Astrocyte of the spinal cord (primary cell): ENCODE results near the gene CHORDC1.

Source experiments
- DNase-seq: peaks from one replicate; pipeline ENCODE4 v3.0.0; 2011; ENCODE audit warnings: low read depth, low spot score
- H3K4me3 ChIP-seq: 2 replicates; pipeline ENCODE4 v1.5.1; 2011; ENCODE audit warnings: low read depth, mild to moderate bottlenecking, low read length, moderate library complexity
- CTCF ChIP-seq: IDR thresholded peaks from 2 replicates; pipeline ENCODE4 v1.5.1; 2012; ENCODE audit warnings: low read depth, mild to moderate bottlenecking, low read length, inconsistent platforms
- in situ Hi-C: cut with HindIII; loops from 2 replicates; pipeline ENCODE4 v1.10.0; 2017; ENCODE audit warnings: low sequenced_read_pairs

Gene CHORDC1

GRCh38 chr11:90222459-90223247 lies at the start of gene CHORDC1:
TSS of gene CHORDC1 (minus strand) at chr11:90223049. CDS start at chr11:90222954, 95 bp downstream.
- peak within 1 kb of the TSS; percentile 67 for H3K4me3 ChIP-seq
- in situ Hi-C loops = no loop called here
- peak; percentile 82 for DNase-seq
- TF ChIP-seq CTCF = no peak

- in situ Hi-C loops = no loop called here
- DNase-seq = no peak
- H3K4me3 ChIP-seq = no peak overlapping the region
- no peak for TF ChIP-seq CTCF
Measured at GRCh38 chr11:90257158-90257525, 34.3 kb upstream of the CHORDC1 start.

DNA sequence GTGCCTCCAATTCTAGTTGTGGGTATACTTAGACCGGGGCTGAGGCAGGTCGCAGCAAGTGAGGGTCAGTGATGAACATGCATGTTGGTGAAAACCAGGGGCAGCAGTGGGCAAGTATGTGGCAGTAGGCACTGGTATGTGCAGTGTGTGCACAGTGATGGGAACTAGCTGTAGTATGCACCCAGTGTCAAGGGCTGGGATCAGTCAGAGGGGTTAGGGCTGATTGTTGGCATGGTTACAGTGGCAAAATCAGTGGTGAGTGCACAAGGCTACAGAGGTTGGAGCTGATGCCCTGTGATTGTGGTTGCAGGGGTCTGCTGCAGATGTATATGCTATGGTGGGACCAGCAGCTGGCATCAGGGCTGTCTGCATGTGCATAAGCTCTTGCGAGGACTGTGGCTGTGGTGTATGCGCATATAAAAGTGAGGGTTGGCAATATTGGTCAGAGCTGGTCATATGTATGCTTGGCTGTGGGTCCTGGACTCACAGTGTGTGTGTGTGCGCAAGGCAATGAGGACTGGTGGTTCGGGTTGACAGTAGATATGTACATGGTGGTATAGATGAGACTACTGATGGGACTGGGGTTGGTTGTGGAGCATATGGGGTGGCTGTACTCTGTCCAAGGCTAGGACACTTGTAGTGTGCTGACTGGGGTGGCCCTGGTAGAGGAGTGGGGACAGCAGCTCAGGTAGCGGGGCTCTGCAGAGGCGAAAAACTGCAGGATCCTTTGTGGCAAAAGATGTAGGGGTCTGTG lies 33.7 kb upstream of the CHORDC1 start:
- no peak for DNase-seq
- no peak for TF ChIP-seq CTCF
- in situ Hi-C loops = no loop called here
- H3K4me3 ChIP-seq = no peak overlapping the region

- H3K4me3 ChIP-seq = no peak overlapping the region
- TF ChIP-seq CTCF = no peak
- no peak for DNase-seq
- in situ Hi-C loops = no loop called here
Measured at GRCh38 chr11:90254065-90254464, 31.2 kb upstream of the CHORDC1 start.

- no peak for TF ChIP-seq CTCF
Measured at GRCh38 chr11:90252053-90252452, 29.2 kb upstream of the CHORDC1 start.

DNA sequence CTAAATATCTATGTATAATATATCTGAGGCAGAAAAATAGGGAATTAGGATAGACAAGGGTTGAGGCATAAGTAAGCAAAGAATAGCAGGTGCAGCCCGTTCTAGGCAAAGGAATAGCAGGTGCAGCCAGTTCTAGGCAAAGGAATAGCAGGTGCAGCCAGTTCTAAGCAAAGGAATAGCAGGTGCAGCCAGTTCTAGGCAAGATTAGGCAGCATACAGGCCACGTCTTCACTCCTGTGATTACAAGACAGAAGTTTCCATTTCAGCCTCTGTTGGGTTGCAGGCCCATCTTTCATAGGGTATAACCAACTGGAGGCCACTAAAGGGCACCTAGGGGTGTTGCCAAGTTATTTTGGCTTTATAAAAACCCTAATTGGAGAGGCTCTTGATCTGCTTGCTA lies 28.8 kb upstream of the CHORDC1 start:
- in situ Hi-C loops = no loop called here
- no peak for DNase-seq
- no peak overlapping the region for H3K4me3 ChIP-seq
- no peak for TF ChIP-seq CTCF

More at GRCh38 chr11:90252053-90252452, 29.2 kb upstream of the CHORDC1 start:
- H3K4me3 ChIP-seq = no peak overlapping the region
- DNase-seq = no peak
- in situ Hi-C loops = no loop called here
